GM12874 (cell line): ENCODE measurements around the gene STK24.

Experiments
- TF ChIP-seq, protein P1 (sequence below): IDR thresholded peaks from 2 replicates; pipeline ENCODE4 v1.5.1; 2011; ENCODE audit warnings: low read depth, mild to moderate bottlenecking, control low read depth, low read length, moderate library complexity; ENCODE audit not compliant: insufficient read depth

The STK24 gene

DNA sequence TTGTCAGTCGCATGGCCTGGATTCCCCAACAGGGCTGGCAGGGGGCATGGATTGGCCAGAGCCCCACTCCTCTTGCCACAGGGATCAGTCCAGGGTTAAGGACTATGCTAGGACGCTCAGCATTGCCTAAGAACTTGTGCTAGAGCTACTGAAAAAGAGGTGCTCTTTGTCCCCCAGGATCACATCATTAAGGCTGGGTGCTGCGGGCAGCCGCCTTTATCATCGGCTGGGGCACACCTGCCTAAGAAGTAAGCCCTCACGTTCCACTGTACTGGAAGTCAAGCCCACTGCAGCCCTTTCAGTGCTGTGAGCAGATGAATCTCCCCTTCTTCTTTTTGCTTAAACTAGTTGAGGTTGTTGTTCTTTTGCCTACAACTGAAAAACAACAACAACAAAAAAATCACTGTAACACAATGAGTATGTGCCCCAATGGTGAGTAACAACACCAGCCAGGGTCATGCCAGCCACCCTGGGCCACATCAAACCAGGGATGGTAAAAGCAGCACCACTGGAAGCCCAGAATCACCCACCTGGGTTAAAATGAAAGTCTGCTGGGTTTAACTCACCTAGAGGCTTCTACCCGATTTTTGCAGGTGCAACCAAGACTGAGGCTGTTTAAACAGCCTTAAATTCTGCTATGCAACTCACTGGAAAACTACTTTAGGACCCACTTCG lies 20.6 kb downstream of the STK24 start:
- TF ChIP-seq, protein P1, sequence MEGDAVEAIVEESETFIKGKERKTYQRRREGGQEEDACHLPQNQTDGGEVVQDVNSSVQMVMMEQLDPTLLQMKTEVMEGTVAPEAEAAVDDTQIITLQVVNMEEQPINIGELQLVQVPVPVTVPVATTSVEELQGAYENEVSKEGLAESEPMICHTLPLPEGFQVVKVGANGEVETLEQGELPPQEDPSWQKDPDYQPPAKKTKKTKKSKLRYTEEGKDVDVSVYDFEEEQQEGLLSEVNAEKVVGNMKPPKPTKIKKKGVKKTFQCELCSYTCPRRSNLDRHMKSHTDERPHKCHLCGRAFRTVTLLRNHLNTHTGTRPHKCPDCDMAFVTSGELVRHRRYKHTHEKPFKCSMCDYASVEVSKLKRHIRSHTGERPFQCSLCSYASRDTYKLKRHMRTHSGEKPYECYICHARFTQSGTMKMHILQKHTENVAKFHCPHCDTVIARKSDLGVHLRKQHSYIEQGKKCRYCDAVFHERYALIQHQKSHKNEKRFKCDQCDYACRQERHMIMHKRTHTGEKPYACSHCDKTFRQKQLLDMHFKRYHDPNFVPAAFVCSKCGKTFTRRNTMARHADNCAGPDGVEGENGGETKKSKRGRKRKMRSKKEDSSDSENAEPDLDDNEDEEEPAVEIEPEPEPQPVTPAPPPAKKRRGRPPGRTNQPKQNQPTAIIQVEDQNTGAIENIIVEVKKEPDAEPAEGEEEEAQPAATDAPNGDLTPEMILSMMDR = no peak

DNA sequence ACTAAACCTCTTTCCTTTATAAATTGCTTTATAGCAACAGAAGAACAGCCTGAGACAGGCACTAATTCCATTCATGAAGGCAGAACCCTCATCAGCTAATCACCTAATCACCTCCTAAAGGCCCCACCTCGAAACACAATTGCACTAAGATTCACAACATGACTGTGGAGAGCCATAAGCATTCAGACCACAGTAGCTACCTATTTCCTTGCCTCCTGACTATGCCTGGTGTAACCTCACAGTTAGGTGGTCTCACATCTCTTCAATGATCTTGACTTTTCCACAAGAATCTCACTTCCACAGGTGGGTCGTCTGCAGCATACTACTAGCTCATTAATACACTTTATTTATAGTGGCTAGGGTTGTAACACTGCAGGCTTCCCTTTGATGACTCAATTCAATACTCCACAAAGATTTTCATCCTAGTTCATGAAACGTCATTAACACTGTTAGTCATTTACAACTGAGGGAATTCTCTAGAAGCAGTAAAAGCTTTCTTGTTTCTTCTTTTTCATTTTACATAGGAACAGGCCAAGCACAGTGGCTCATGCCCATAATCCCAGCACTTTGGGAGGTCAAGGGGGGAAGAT lies 27.1 kb downstream of the STK24 start:
- TF ChIP-seq, protein P1 = no peak

GRCh38 chr13:98549006-98549727 lies 27.7 kb downstream of the STK24 start:
- TF ChIP-seq, protein P1 = no peak

DNA sequence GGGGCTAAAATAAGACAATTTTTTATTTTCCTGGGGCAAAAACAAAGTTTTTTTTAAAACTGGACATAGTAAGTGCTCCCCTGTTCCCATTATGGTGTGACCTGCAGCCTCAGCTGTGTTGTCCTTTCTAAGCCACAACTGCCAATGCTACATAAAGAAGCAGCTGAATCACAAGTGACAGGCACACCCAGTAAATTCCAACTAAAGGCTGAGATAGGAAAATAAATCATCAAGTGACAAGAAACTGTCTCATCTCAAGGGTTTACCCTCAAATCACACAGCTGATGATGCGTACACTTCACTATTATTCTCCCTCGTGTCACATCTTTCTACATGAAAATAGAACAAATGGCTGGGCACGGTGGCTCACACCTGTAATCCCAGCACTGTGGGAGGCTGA lies 28.7 kb downstream of the STK24 start:
- TF ChIP-seq, protein P1 = no peak

GRCh38 chr13:98547455-98547854 lies 29.5 kb downstream of the STK24 start:
- TF ChIP-seq, protein P1 = no peak

- TF ChIP-seq, protein P1 = no peak
Measured at GRCh38 chr13:98546402-98546801, 30.5 kb downstream of the STK24 start.

DNA sequence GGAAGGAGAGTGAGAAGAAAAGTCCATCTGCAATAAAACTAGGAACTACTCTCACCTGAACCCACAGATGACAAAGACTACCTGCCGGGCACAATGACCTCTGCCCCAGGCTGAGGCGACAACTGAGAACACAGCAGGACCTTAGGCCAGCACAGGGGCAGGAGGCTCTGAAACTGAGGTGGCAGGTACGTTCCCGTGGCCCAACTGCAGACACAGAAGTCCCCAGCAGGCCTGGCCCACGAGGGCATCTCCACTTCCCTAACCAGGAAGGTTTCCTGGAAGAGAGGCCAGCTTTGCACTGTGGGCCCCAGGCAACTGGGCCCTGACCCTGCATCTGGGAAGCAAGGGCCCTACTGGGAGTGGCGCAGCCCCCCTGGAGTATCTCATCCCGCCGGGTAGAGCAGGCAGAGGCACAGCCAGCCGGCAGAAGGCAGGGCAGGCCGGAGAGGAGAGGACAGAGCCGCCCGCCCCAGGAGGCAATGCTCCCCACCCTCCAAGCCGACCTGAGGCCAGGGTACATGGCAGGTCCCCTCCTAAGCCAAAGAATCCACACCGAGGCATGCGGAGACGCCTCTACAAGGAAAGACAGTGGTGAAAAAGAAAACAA lies 32.7 kb downstream of the STK24 start:
- TF ChIP-seq, protein P1 = no peak
